SK-N-SH (cell line): ENCODE results near the gene PPTC7. TPM values are rescaled to one million over a fixed set of nuclear protein-coding genes. Genes with fewer than 3 reads are reported as not detected.

Experiments used
- CTCF ChIA-PET: fragments of 300-600, 350-600 bp; formaldehyde crosslinking; extraction: SDS; loops from one replicate; lab custom pipeline; 2021; lab: Yijun Ruan, JAX
- POLR2A ChIA-PET: fragments of 350-600 bp; sonication (Branson Sonifier 250); formaldehyde crosslinking; extraction: SDS; loops from one replicate; lab custom pipeline; 2020; ENCODE audit warnings: antibody characterized with exemption, inconsistent platforms; lab: Yijun Ruan, JAX
- DNase-seq: peaks from one replicate; pipeline ENCODE4 v3.0.0; 2012
- H2AFZ ChIP-seq: fragments of 200-600 bp; sonication (generic); 2 replicates; pipeline ENCODE4 v1.8.1; 2016; ENCODE audit warnings: antibody characterized with exemption, mild to moderate bottlenecking, low read depth
- H3F3A ChIP-seq: fragments of 200-600 bp; sonication (generic); replicated peaks from 2 replicates; pipeline ENCODE3; 2016; ENCODE audit warnings: antibody characterized with exemption, mild to moderate bottlenecking; ENCODE audit not compliant: insufficient read depth
- H3K27ac ChIP-seq, 2 experiments: fragments of 200-500 bp in 1 of 2; fragments of 200-600 bp in 1 of 2; sonication (Bioruptor generic) in 1 of 2; sonication (generic), shearing (Covaris generic) in 1 of 2; 2 replicates each; pipeline versions ENCODE4 v1.5.1 to v1.6.1; 2014 to 2016; ENCODE audit warnings: low read depth in 2 of 2, inconsistent platforms in 1 of 2, low read length in 1 of 2, mild to moderate bottlenecking in 1 of 2, mixed read lengths in 1 of 2
- H3K27me3 ChIP-seq: fragments of 200-600 bp; sonication (generic), shearing (Covaris generic); 2 replicates; pipeline ENCODE4 v1.6.1; 2016; ENCODE audit warnings: mixed run types; ENCODE audit not compliant: insufficient read depth
- H3K36me3 ChIP-seq, 2 experiments: fragments of 200-500 bp in 1 of 2; fragments of 200-600 bp in 1 of 2; sonication (Bioruptor generic) in 1 of 2; sonication (generic) in 1 of 2; replicated peaks in 1 of 2; 2 replicates each; pipeline versions ENCODE3 to v1.5.1; 2014 to 2016; ENCODE audit warnings: low read length in 1 of 2, mild to moderate bottlenecking in 1 of 2; ENCODE audit not compliant: insufficient read depth in 2 of 2, control insufficient read depth in 1 of 2
- H3K4me1 ChIP-seq, 2 experiments: fragments of 200-500 bp in 1 of 2; fragments of 200-600 bp in 1 of 2; sonication (Bioruptor generic) in 1 of 2; sonication (generic), shearing (Covaris generic) in 1 of 2; 2 replicates each; pipeline versions ENCODE4 v1.5.1 to v1.6.1; 2014 to 2016; ENCODE audit warnings: low read depth in 1 of 2, low read length in 1 of 2, mixed run types in 1 of 2; ENCODE audit not compliant: insufficient read depth in 2 of 2, control insufficient read depth in 1 of 2
- H3K4me2 ChIP-seq: fragments of 200-600 bp; sonication (generic), shearing (Covaris generic); 2 replicates; pipeline ENCODE4 v1.6.1; 2017; ENCODE audit warnings: mixed run types
- H3K4me3 ChIP-seq, 2 experiments: fragments of 200-500 bp in 1 of 2; fragments of 200-600 bp in 1 of 2; sonication (Bioruptor generic) in 1 of 2; sonication (generic), shearing (Covaris generic) in 1 of 2; 2 replicates each; pipeline versions ENCODE4 v1.5.1 to v1.8.1; 2014 to 2016; ENCODE audit warnings: low read depth in 2 of 2, inconsistent platforms in 1 of 2, low read length in 1 of 2, mild to moderate bottlenecking in 1 of 2, mixed read lengths in 1 of 2, moderate library complexity in 1 of 2
- H3K79me2 ChIP-seq: fragments of 200-600 bp; sonication (generic); 2 replicates; pipeline ENCODE4 v1.8.1; 2017; ENCODE audit warnings: mild to moderate bottlenecking; ENCODE audit not compliant: insufficient read depth
- H3K9ac ChIP-seq: fragments of 200-600 bp; sonication (generic); 2 replicates; pipeline ENCODE4 v1.6.1; 2017; ENCODE audit warnings: mixed run types
- H3K9me2 ChIP-seq: fragments of 200-600 bp; sonication (generic); 2 replicates; pipeline ENCODE4 v1.6.1; 2017; ENCODE audit warnings: mixed run types
- H3K9me3 ChIP-seq: fragments of 200-600 bp; sonication (generic); 2 replicates; pipeline ENCODE4 v1.6.1; 2017; ENCODE audit warnings: mixed run types, mild to moderate bottlenecking, moderate library complexity
- H4K20me1 ChIP-seq: fragments of 200-600 bp; sonication (generic); 2 replicates; pipeline ENCODE4 v1.6.1; 2017; ENCODE audit warnings: mild to moderate bottlenecking, mixed run types; ENCODE audit not compliant: insufficient read depth
- EP300 ChIP-seq, 2 experiments: IDR thresholded peaks; 2 replicates each; pipeline versions ENCODE4 v1.4.0 to v1.6.1; 2012; ENCODE audit warnings: borderline replicate concordance in 1 of 2, low read depth in 1 of 2, low read length in 1 of 2
- EZH2phosphoT487 ChIP-seq: fragments of 200-600 bp; sonication (generic); IDR thresholded peaks from 2 replicates; pipeline ENCODE4 v1.6.1; 2017; ENCODE audit warnings: low read depth, mixed run types, mild to moderate bottlenecking, antibody characterized with exemption, moderate library complexity, borderline replicate concordance
- MEF2A ChIP-seq: IDR thresholded peaks from 2 replicates; pipeline ENCODE4 v1.4.0; 2012; ENCODE audit warnings: low read depth, borderline replicate concordance
- NFIC ChIP-seq: IDR thresholded peaks from 2 replicates; pipeline ENCODE4 v1.4.0; 2012; ENCODE audit warnings: borderline replicate concordance
- NRF1 ChIP-seq: IDR thresholded peaks from 2 replicates; pipeline ENCODE4 v1.6.1; 2012; ENCODE audit warnings: low read depth, mild to moderate bottlenecking, low read length
- POLR2AphosphoS5 ChIP-seq: IDR thresholded peaks from 2 replicates; pipeline ENCODE4 v1.6.1; 2012; ENCODE audit warnings: low read depth, low read length
- RAD21 ChIP-seq: IDR thresholded peaks from 2 replicates; pipeline ENCODE4 v1.6.1; 2012; ENCODE audit warnings: mild to moderate bottlenecking, low read length
- RXRA ChIP-seq: IDR thresholded peaks from 2 replicates; pipeline ENCODE4 v1.4.0; 2012; ENCODE audit warnings: low read depth, mild to moderate bottlenecking, borderline replicate concordance
- SIN3A ChIP-seq: IDR thresholded peaks from 2 replicates; pipeline ENCODE4 v1.6.1; 2012; ENCODE audit warnings: low read depth, mild to moderate bottlenecking, low read length, moderate library complexity, borderline replicate concordance
- TCF12 ChIP-seq: IDR thresholded peaks from 2 replicates; pipeline ENCODE4 v1.4.0; 2012
- TEAD4 ChIP-seq: IDR thresholded peaks from 2 replicates; pipeline ENCODE4 v1.4.0; 2012; ENCODE audit warnings: mild to moderate bottlenecking, borderline replicate concordance; ENCODE audit not compliant: insufficient read depth
- YY1 ChIP-seq: IDR thresholded peaks from 2 replicates; pipeline ENCODE4 v1.4.0; 2012; ENCODE audit warnings: low read depth, mild to moderate bottlenecking
- WGBS: methylation state at CpG from one replicate; pipeline ENCODE4 v1.1.6; 2017; ENCODE audit warnings: low lambda C conversion rate; 5-methylcytosine and 5-hydroxymethylcytosine counted together
- polyA plus RNA-seq, 3 experiments: library from polyadenylated mRNA; depleted of rRNA; stranded (reverse); fragments of >200 nt; gene quantifications; 2 replicates each; pipeline ENCODE4 v1.2.3, GENCODE V29; 2012
- TF ChIP-seq, protein P1 (sequence below): IDR thresholded peaks from 2 replicates; pipeline ENCODE4; 2012
- TF ChIP-seq, protein P2 (sequence below): IDR thresholded peaks from 2 replicates; pipeline ENCODE4 v1.4.0; 2012; ENCODE audit warnings: low read depth, borderline replicate concordance

Gene PPTC7
- polyA plus RNA-seq, 1 of the 3 experiments (the other 2 are of a cell fraction) = 9.6 TPM

DNA sequence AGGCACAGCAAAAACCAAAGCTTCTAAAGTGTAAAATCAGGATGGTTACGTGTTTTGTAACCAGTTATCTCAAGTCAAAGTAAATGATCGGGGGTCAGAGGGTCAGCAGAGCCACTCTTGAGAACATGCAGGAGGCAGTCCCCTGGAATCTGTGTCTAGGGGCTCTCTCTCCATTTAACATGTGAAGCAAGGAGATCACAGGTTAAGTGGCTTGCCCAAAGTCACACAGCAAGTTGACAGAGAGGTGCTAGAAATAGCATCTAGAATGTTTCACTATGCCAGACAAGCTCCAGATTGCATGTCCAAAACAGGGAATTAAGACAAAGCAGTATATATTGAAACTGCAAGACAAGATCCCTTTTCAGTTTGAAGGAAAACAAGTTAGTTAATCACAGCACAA lies 33.4 kb downstream of the PPTC7 start:
- Histone ChIP-seq H4K20me1 (peaks cover 36% of the 10 kb centered on the region), H3F3A (peaks cover 33% of the 10 kb centered on the region), H2AFZ (no peak overlapping the region), H3K79me2 (peaks cover 43% of the 10 kb centered on the region), H3K9me3 (no peaks in the 10 kb centered on the region), H3K4me3 (no peak overlapping the region), H3K9me2 (no peaks in the 10 kb centered on the region)
- TF ChIP-seq SIN3A (no peak), NRF1 (no peak), EP300 (IDR thresholded peaks at IDR 0.05; ENCODE audit: borderline replicate concordance in 1 of 2, low read depth in 1 of 2, low read length in 1 of 2) (no peak)
- TF ChIP-seq, protein P1, sequence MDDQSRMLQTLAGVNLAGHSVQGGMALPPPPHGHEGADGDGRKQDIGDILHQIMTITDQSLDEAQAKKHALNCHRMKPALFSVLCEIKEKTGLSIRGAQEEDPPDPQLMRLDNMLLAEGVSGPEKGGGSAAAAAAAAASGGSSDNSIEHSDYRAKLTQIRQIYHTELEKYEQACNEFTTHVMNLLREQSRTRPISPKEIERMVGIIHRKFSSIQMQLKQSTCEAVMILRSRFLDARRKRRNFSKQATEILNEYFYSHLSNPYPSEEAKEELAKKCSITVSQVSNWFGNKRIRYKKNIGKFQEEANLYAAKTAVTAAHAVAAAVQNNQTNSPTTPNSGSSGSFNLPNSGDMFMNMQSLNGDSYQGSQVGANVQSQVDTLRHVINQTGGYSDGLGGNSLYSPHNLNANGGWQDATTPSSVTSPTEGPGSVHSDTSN = no peak
- TF ChIP-seq, all 33 proteins: peak for 0
- H3K9ac ChIP-seq = no peak overlapping the region
- H3K36me3 ChIP-seq = peaks cover 5 to 12% of the 10 kb centered on the region in 2 experiments
- H3K4me2 ChIP-seq = no peak overlapping the region
- no peak overlapping the region for H3K27ac ChIP-seq
- WGBS = 97% methylated on average over 2 of the region's 2 CpGs
- H3K27me3 ChIP-seq = no peaks in the 10 kb centered on the region
- DNase-seq = no peak
- H3K4me1 ChIP-seq = peaks cover 3 to 20% of the 10 kb centered on the region in 2 experiments; a peak in 3 of 4 replicates
- CTCF ChIA-PET = interaction anchor here (1.2 to 6.9 kb wide), 2 partner anchors 39 to 52 kb away, joined by 5 to 87 read pairs; no protein-coding TSS in a partner anchor
- POLR2A ChIA-PET = no interaction called here

DNA sequence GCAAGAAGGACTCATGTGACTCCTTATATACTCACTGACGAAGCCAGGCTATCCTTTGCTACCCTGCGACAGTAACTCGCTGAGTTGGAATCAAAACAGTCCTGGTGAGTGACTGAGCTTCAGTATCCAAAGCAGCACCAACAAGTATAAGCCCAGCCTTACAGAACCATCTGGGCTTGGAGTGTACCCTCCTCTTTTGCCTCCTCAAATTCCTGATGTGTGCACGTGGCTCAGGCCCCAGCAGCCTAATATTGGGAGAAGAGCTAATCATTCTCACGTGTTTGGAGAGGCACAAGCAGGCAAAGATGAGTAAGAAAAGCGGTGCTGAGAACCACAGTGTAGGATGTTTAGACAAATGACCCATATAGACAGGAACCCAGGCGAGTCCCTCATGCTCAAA lies 34.4 kb downstream of the PPTC7 start:
- peaks cover 30% of the 10 kb centered on the region for H4K20me1 ChIP-seq
- no peak overlapping the region for H3K9ac ChIP-seq
- 74% methylated on average over 6 of the region's 7 CpGs for WGBS
- no peak overlapping the region for H2AFZ ChIP-seq
- peak overlapping the region in 1 of 2 experiments; percentile 5; a peak in 1 of 4 replicates for H3K27ac ChIP-seq
- no peak for DNase-seq
- peaks cover 42% of the 10 kb centered on the region for H3F3A ChIP-seq
- peaks cover 5 to 18% of the 10 kb centered on the region in 2 experiments for H3K36me3 ChIP-seq
- no peak overlapping the region for H3K4me2 ChIP-seq
- CTCF ChIA-PET = interaction anchor here (0.9 to 6.9 kb wide), 5 partner anchors 38 to 108 kb away, joined by 3 to 87 read pairs (median 4); partner anchors contain the start of genes ARPC3 and FAM216A
- H3K4me1 ChIP-seq = peaks cover 3 to 21% of the 10 kb centered on the region in 2 experiments; a peak in 3 of 4 replicates
- POLR2A ChIA-PET = interaction anchor here (0.5 kb wide), 1 partner anchor 81 kb away, joined by 4 read pairs; the partner anchor contains the start of gene GPN3
- 0 out of 2 replicates have a peak, but pooled peaks have one; percentile 6 for TF ChIP-seq TCF12
- no peak for TF ChIP-seq SIN3A
- no peak overlapping the region for H3K4me3 ChIP-seq
- H3K27me3 ChIP-seq = no peaks in the 10 kb centered on the region
- peaks cover 36% of the 10 kb centered on the region for H3K79me2 ChIP-seq
- no peaks in the 10 kb centered on the region for H3K9me2 ChIP-seq
- no peaks in the 10 kb centered on the region for H3K9me3 ChIP-seq

DNA sequence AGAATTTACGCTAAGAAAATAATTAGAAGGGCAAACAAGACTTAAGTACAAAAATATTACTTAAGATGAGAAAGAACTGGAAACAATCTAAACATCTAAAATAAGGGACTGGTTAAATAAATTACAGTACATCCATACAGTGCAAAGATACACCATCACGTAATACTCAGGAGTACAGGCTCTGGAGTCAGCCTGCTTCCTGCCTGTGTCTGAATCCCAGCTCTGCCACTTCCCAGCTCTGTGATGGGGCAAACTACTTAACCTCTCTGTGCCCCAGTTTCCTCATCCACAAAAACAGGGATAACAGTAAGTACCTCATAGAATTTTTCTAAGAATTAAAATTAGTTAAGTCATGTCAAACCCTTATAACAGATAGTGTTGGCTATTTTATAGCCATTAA lies 36.0 kb downstream of the PPTC7 start:
- H2AFZ ChIP-seq = no peak overlapping the region
- H3K9me3 ChIP-seq = no peaks in the 10 kb centered on the region
- CTCF ChIA-PET = no interaction called here
- peaks cover 31% of the 10 kb centered on the region for H3K79me2 ChIP-seq
- H3K27me3 ChIP-seq = no peaks in the 10 kb centered on the region
- H3K27ac ChIP-seq = peak overlapping the region in 1 of 2 experiments; percentile 67; a peak in 2 of 4 replicates
- peaks cover 42% of the 10 kb centered on the region for H3F3A ChIP-seq
- peaks cover 4 to 21% of the 10 kb centered on the region in 2 experiments; a peak in 3 of 4 replicates for H3K4me1 ChIP-seq
- peaks cover 28% of the 10 kb centered on the region for H4K20me1 ChIP-seq
- TF ChIP-seq YY1 (no peak), NFIC (no peak), POLR2AphosphoS5 (no peak), RAD21 (no peak), MEF2A (no peak), TEAD4 (no peak), EZH2phosphoT487 (no peak), RXRA (no peak)
- TF ChIP-seq, protein P2, sequence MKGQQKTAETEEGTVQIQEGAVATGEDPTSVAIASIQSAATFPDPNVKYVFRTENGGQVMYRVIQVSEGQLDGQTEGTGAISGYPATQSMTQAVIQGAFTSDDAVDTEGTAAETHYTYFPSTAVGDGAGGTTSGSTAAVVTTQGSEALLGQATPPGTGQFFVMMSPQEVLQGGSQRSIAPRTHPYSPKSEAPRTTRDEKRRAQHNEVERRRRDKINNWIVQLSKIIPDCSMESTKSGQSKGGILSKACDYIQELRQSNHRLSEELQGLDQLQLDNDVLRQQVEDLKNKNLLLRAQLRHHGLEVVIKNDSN = no peak
- TF ChIP-seq, all 33 proteins: peak for 0
- DNase-seq = no peak
- Histone ChIP-seq H3K9me2 (no peaks in the 10 kb centered on the region), H3K36me3 (peaks cover 5 to 20% of the 10 kb centered on the region in 2 experiments), H3K4me3 (no peak overlapping the region), H3K9ac (no peak overlapping the region), H3K4me2 (peak overlapping the region; percentile 53; the same call in 1 of the 2 replicates)
- POLR2A ChIA-PET = no interaction called here
- WGBS = 91% methylated on average over 2 of the region's 2 CpGs
